Measurements from ENCODE around the gene KLHL36.

Gene KLHL36

GRCh38 chr16:84656649-84657048, 8.3 kb downstream of the KLHL36 start:
- Histone ChIP-seq H2AFZ (ENCODE audit: low read length) (no peak overlapping the region), H3K9ac (ENCODE audit: low read depth, low read length, poor library complexity, severe bottlenecking) (no peak overlapping the region), H3K9me3 (ENCODE audit: insufficient read depth, low read depth, low read length) (no peaks in the 10 kb centered on the region), H3K27me3 (ENCODE audit: insufficient read depth, low read length, poor library complexity, severe bottlenecking) (no peaks in the 10 kb centered on the region), H3K9me2 (replicated peaks; ENCODE audit: low read depth, low read length) (no peaks in the 10 kb centered on the region), H4K20me1 (ENCODE audit: insufficient read depth, low read length, poor library complexity, severe bottlenecking) (no peaks in the 10 kb centered on the region), H3K79me2 (ENCODE audit: insufficient read depth, low read length) (peaks cover 13% of the 10 kb centered on the region), H3K4me2 (ENCODE audit: low read depth, low read length, poor library complexity, severe bottlenecking) (no peak overlapping the region), H3F3A (ENCODE audit: low read depth) (0 out of 2 replicates have a peak, but pooled peaks cover under 1% of the 10 kb centered on the region), H3K4me3 (ENCODE audit: low read length, poor library complexity, severe bottlenecking) (no peak overlapping the region), H3K36me3 (ENCODE audit: insufficient read depth, low read length) (peaks cover 34% of the 10 kb centered on the region; the same call in 1 of the 2 replicates), H3K4me1 (ENCODE audit: insufficient read depth, low read length, poor library complexity, severe bottlenecking) (peaks cover 14% of the 10 kb centered on the region)
- TF ChIP-seq, protein P1, sequence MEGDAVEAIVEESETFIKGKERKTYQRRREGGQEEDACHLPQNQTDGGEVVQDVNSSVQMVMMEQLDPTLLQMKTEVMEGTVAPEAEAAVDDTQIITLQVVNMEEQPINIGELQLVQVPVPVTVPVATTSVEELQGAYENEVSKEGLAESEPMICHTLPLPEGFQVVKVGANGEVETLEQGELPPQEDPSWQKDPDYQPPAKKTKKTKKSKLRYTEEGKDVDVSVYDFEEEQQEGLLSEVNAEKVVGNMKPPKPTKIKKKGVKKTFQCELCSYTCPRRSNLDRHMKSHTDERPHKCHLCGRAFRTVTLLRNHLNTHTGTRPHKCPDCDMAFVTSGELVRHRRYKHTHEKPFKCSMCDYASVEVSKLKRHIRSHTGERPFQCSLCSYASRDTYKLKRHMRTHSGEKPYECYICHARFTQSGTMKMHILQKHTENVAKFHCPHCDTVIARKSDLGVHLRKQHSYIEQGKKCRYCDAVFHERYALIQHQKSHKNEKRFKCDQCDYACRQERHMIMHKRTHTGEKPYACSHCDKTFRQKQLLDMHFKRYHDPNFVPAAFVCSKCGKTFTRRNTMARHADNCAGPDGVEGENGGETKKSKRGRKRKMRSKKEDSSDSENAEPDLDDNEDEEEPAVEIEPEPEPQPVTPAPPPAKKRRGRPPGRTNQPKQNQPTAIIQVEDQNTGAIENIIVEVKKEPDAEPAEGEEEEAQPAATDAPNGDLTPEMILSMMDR (conservative IDR thresholded peaks at IDR 0.05; ENCODE audit: low read length) = no peak
- no peak for TF ChIP-seq EZH2phosphoT487 (IDR thresholded peaks at IDR 0.05; ENCODE audit: borderline replicate concordance)

GRCh38 chr16:84657229-84657837, 9.0 kb downstream of the KLHL36 start:
- H2AFZ ChIP-seq (ENCODE audit: low read length) = no peak overlapping the region
- no peaks in the 10 kb centered on the region for H3F3A ChIP-seq (ENCODE audit: low read depth)
- no peak overlapping the region for H3K9ac ChIP-seq (ENCODE audit: low read depth, low read length, poor library complexity, severe bottlenecking)
- no peaks in the 10 kb centered on the region for H3K27me3 ChIP-seq (ENCODE audit: insufficient read depth, low read length, poor library complexity, severe bottlenecking)
- H3K4me1 ChIP-seq (ENCODE audit: insufficient read depth, low read length, poor library complexity, severe bottlenecking) = peaks cover 10% of the 10 kb centered on the region
- H3K36me3 ChIP-seq (ENCODE audit: insufficient read depth, low read length) = peaks cover 41% of the 10 kb centered on the region; the same call in 1 of the 2 replicates
- H4K20me1 ChIP-seq (ENCODE audit: insufficient read depth, low read length, poor library complexity, severe bottlenecking) = no peaks in the 10 kb centered on the region
- TF ChIP-seq, protein P1 (conservative IDR thresholded peaks at IDR 0.05; ENCODE audit: low read length) = no peak
- TF ChIP-seq EZH2phosphoT487 (IDR thresholded peaks at IDR 0.05; ENCODE audit: borderline replicate concordance) = no peak
- no peaks in the 10 kb centered on the region for H3K9me3 ChIP-seq (ENCODE audit: insufficient read depth, low read depth, low read length)
- no peaks in the 10 kb centered on the region for H3K9me2 ChIP-seq (replicated peaks; ENCODE audit: low read depth, low read length)
- peaks cover 13% of the 10 kb centered on the region for H3K79me2 ChIP-seq (ENCODE audit: insufficient read depth, low read length)
- no peak overlapping the region for H3K4me2 ChIP-seq (ENCODE audit: low read depth, low read length, poor library complexity, severe bottlenecking)
- H3K4me3 ChIP-seq (ENCODE audit: low read length, poor library complexity, severe bottlenecking) = no peak overlapping the region

DNA sequence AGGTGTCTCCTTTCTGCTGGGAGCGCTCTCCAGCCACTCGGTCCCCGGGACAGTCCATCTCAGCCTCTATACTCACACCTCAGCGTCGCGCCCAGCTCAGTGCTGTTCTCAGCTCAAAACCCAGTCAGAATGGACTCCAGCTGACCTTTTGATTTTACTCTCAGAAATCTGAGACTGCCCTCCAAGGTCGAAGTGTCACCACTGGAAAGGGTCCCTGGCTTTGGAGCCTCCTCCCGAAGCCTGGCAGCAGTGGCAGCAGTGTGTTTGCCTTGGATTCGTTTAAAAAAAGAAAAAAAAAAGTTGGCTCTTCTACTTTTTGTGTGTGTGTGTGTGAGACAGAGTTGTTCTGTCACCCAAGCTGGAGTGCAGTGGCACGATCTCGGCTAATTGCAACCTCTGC, 10.4 kb downstream of the KLHL36 start:
- peaks cover 10% of the 10 kb centered on the region for H3K4me1 ChIP-seq (ENCODE audit: insufficient read depth, low read length, poor library complexity, severe bottlenecking)
- H4K20me1 ChIP-seq (ENCODE audit: insufficient read depth, low read length, poor library complexity, severe bottlenecking) = no peaks in the 10 kb centered on the region
- TF ChIP-seq, protein P1 (conservative IDR thresholded peaks at IDR 0.05; ENCODE audit: low read length) = no peak
- TF ChIP-seq EZH2phosphoT487 (IDR thresholded peaks at IDR 0.05; ENCODE audit: borderline replicate concordance) = no peak

More for the DNA sequence above, 10.4 kb downstream of the KLHL36 start:
- Histone ChIP-seq H3F3A (ENCODE audit: low read depth) (no peaks in the 10 kb centered on the region), H2AFZ (ENCODE audit: low read length) (no peak overlapping the region), H3K4me2 (ENCODE audit: low read depth, low read length, poor library complexity, severe bottlenecking) (no peak overlapping the region), H3K9me2 (replicated peaks; ENCODE audit: low read depth, low read length) (no peaks in the 10 kb centered on the region), H3K27me3 (ENCODE audit: insufficient read depth, low read length, poor library complexity, severe bottlenecking) (no peaks in the 10 kb centered on the region), H3K9me3 (ENCODE audit: insufficient read depth, low read depth, low read length) (no peaks in the 10 kb centered on the region), H3K79me2 (ENCODE audit: insufficient read depth, low read length) (peaks cover 12% of the 10 kb centered on the region), H3K36me3 (ENCODE audit: insufficient read depth, low read length) (peaks cover 50% of the 10 kb centered on the region; the same call in 1 of the 2 replicates), H3K9ac (ENCODE audit: low read depth, low read length, poor library complexity, severe bottlenecking) (no peak overlapping the region), H3K4me3 (ENCODE audit: low read length, poor library complexity, severe bottlenecking) (no peak overlapping the region)

All from Loucy (cell line).